ENCODE results near the gene ETFA. TPM values are rescaled to one million over a fixed set of nuclear protein-coding genes. Genes with fewer than 3 reads are reported as not detected.

Gene ETFA
- total and polyA plus RNA-seq, 2 experiments from 2014 or later, result 175 to 185 TPM

DNA sequence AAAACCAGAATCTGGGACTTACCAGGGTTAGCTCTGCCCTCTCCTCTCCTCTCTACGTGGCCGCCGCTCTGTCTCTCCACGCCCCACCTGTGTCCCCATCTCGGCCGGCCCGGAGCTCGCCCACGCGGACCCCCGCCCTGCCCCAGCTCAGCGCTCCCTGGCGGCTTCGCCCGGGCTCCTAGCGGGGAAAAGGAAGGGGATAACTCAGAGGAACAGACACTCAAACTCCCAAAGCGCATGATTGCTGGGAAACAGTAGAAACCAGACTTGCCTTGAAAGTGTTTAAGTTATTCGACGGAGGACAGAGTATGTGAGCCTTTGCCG lies 30.8 kb upstream of the ETFA start:
- Histone ChIP-seq H3K36me3 (replicated peaks; ENCODE audit: insufficient read depth, low read depth) (no peaks in the 10 kb centered on the region), H3K4me1 (ENCODE audit: insufficient read depth) (peaks cover 54% of the 10 kb centered on the region), H2AFZ (no peak overlapping the region), H3K9me2 (replicated peaks; ENCODE audit: insufficient read depth) (no peaks in the 10 kb centered on the region), H3K4me3 (no peak overlapping the region), H3K79me2 (peaks cover 36% of the 10 kb centered on the region), H3K27ac (peak overlapping the region; percentile 92), H4K20me1 (ENCODE audit: insufficient read depth, poor library complexity, severe bottlenecking) (peaks cover 11% of the 10 kb centered on the region), H3K4me2 (peak overlapping the region; percentile 97), H3K27me3 (peaks cover 99% of the 10 kb centered on the region), H3K9me3 (ENCODE audit: low read depth) (no peaks in the 10 kb centered on the region)
- 9% methylated on average over 13 of the region's 20 CpGs for WGBS (ENCODE audit: low lambda C conversion rate, missing lambda C conversion rate)
- no peak for DNase-seq (ENCODE audit: low spot score)
- peak; percentile 94 for TF ChIP-seq EZH2 (IDR thresholded peaks at IDR 0.05; ENCODE audit: borderline replicate concordance)
- no peak for TF ChIP-seq CTCF (IDR thresholded peaks at IDR 0.05; ENCODE audit: poor library complexity)
- TF ChIP-seq EZH2phosphoT487 (IDR thresholded peaks at IDR 0.05; ENCODE audit: low read depth, severe bottlenecking, unreplicated experiment), result peak; percentile 85

GRCh38 chr15:76341366-76342057 lies 30.2 kb upstream of the ETFA start:
- Histone ChIP-seq H4K20me1 (ENCODE audit: insufficient read depth, poor library complexity, severe bottlenecking) (peaks cover 11% of the 10 kb centered on the region), H3K4me3 (no peak overlapping the region), H3K9me2 (replicated peaks; ENCODE audit: insufficient read depth) (no peaks in the 10 kb centered on the region), H3K9me3 (ENCODE audit: low read depth) (no peaks in the 10 kb centered on the region), H3K27ac (peak overlapping the region; percentile 92), H3K36me3 (replicated peaks; ENCODE audit: insufficient read depth, low read depth) (no peaks in the 10 kb centered on the region), H3K4me2 (peak overlapping the region; percentile 97), H3K27me3 (peaks cover 99% of the 10 kb centered on the region), H2AFZ (no peak overlapping the region), H3K79me2 (peaks cover 36% of the 10 kb centered on the region), H3K4me1 (ENCODE audit: insufficient read depth) (peaks cover 49% of the 10 kb centered on the region)
- TF ChIP-seq EZH2phosphoT487 (IDR thresholded peaks at IDR 0.05; ENCODE audit: low read depth, severe bottlenecking, unreplicated experiment) (no peak), EZH2 (IDR thresholded peaks at IDR 0.05; ENCODE audit: borderline replicate concordance) (peak; percentile 93)
- DNase-seq (ENCODE audit: low spot score), result no peak
- 21% methylated on average over 26 of the region's 42 CpGs for WGBS (ENCODE audit: low lambda C conversion rate, missing lambda C conversion rate)

DNA sequence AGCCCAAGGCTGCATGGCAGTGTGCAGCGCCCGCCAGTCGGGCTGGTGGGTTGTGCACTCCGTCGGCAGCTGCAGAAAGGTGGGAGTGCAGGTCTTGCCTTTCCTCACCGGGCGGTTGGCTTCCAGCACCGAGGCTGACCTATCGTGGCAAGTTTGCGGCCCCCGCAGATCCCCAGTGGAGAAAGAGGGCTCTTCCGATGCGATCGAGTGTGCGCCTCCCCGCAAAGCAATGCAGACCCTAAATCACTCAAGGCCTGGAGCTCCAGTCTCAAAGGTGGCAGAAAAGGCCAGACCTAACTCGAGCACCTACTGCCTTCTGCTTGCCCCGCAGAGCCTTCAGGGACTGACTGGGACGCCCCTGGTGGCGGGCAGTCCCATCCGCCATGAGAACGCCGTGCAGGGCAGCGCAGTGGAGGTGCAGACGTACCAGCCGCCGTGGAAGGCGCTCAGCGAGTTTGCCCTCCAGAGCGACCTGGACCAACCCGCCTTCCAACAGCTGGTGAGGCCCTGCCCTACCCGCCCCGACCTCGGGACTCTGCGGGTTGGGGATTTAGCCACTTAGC lies 29.6 kb upstream of the ETFA start:
- peak overlapping the region; percentile 30 for H3K4me3 ChIP-seq

More for the DNA sequence above, 29.6 kb upstream of the ETFA start:
- H2AFZ ChIP-seq, result no peak overlapping the region
- H3K36me3 ChIP-seq (replicated peaks; ENCODE audit: insufficient read depth, low read depth), result no peaks in the 10 kb centered on the region
- H4K20me1 ChIP-seq (ENCODE audit: insufficient read depth, poor library complexity, severe bottlenecking), result peaks cover 11% of the 10 kb centered on the region
- no peaks in the 10 kb centered on the region for H3K9me2 ChIP-seq (replicated peaks; ENCODE audit: insufficient read depth)
- peak overlapping the region; percentile 97 for H3K4me2 ChIP-seq
- H3K27ac ChIP-seq, result no peak overlapping the region
- peak; percentile 21 for TF ChIP-seq CTCF (IDR thresholded peaks at IDR 0.05; ENCODE audit: poor library complexity)
- no peak for TF ChIP-seq EZH2 (IDR thresholded peaks at IDR 0.05; ENCODE audit: borderline replicate concordance)
- no peak for TF ChIP-seq EZH2phosphoT487 (IDR thresholded peaks at IDR 0.05; ENCODE audit: low read depth, severe bottlenecking, unreplicated experiment)
- peaks cover 98% of the 10 kb centered on the region for H3K27me3 ChIP-seq
- peaks cover 36% of the 10 kb centered on the region for H3K79me2 ChIP-seq
- no peaks in the 10 kb centered on the region for H3K9me3 ChIP-seq (ENCODE audit: low read depth)
- H3K4me1 ChIP-seq (ENCODE audit: insufficient read depth), result peaks cover 43% of the 10 kb centered on the region
- WGBS (ENCODE audit: low lambda C conversion rate, missing lambda C conversion rate), result 6% methylated on average over 32 of the region's 35 CpGs
- peak; percentile 35 for DNase-seq (ENCODE audit: low spot score)

Measured in hepatocyte (in vitro differentiated cells).